SH-SY5Y (cell line): ENCODE data around the gene ADCY5.

Source experiments
- GATA2 ChIP-seq: IDR thresholded peaks from 2 replicates; pipeline ENCODE4 v1.6.1; 2011; ENCODE audit warnings: mild to moderate bottlenecking, low read depth, low read length
- GATA3 ChIP-seq: IDR thresholded peaks from 2 replicates; pipeline ENCODE4 v1.6.1; 2011; ENCODE audit warnings: low read depth, mild to moderate bottlenecking, low read length, moderate library complexity

DNA sequence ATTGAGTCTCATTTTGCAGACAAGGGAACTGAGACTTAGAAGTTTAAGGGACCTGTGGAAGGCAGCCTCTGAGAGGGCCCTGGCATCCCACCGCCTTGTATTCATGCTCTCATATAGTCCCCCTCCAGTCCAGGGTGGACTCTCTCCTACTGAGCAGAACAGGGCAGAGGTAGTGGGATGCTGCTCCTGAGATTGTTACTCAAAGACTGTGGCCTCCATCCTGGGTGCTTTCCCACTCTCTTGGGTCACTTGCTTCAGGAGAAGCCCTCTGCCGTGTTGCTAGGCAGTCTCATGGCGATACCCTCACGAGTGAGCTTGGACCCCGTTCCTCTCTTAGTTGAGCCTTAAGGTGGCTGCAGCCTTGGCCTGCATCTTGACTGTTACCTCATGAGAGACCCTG lies 22.2 kb upstream of the ADCY5 start:
- TF ChIP-seq GATA2 = no peak
- TF ChIP-seq GATA3 = no peak
